K562 (cell line): ENCODE results near the gene AMBRA1. TPM values are rescaled to one million over a fixed set of nuclear protein-coding genes. Genes with fewer than 3 reads are reported as not detected.

Experiments
- BACH1 ChIP-seq: fragments of 200-800 bp; sonication (Bioruptor generic); IDR thresholded peaks from 2 replicates; pipeline ENCODE4 v1.6.1; 2016; ENCODE audit warnings: missing genetic modification characterization, missing compliant biosample characterization
- BRF1 ChIP-seq: IDR thresholded peaks from 3 replicates; pipeline ENCODE4 v1.6.1; 2011; ENCODE audit warnings: borderline replicate concordance, mild to moderate bottlenecking; ENCODE audit not compliant: insufficient read length; ENCODE audit errors: extremely low read depth
- CREM ChIP-seq: IDR thresholded peaks from 2 replicates; pipeline ENCODE4 v1.6.1; 2014; ENCODE audit warnings: antibody characterized with exemption, low read depth
- DMBX1 ChIP-seq: fragments of 250-450 bp; sonication (Bioruptor Pico); IDR thresholded peaks from 2 replicates; pipeline ENCODE4 v1.8.0; 2022; ENCODE audit warnings: inconsistent platforms, mild to moderate bottlenecking, moderate library complexity, borderline replicate concordance
- ETV1 ChIP-seq: fragments of 450-650 bp; conservative IDR thresholded peaks from 2 replicates; pipeline ENCODE4 v1.6.1; 2016; ENCODE audit warnings: missing genetic modification characterization, control low read depth, low read depth, missing compliant biosample characterization
- GTF2A2 ChIP-seq: IDR thresholded peaks from 2 replicates; pipeline ENCODE4 v1.6.1; 2016; ENCODE audit warnings: mild to moderate bottlenecking, missing genetic modification characterization, missing compliant biosample characterization
- LEF1 ChIP-seq: fragments of 450-650 bp; IDR thresholded peaks from 2 replicates; pipeline ENCODE4 v1.6.1; 2016; ENCODE audit warnings: mild to moderate bottlenecking
- MAFG ChIP-seq: fragments of 450-650 bp; conservative IDR thresholded peaks from 2 replicates; pipeline ENCODE4 v1.6.1; 2016; ENCODE audit warnings: missing genetic modification characterization, missing compliant biosample characterization
- MTF1 ChIP-seq: fragments of 250-450 bp; sonication (Bioruptor Pico); IDR thresholded peaks from 2 replicates; pipeline ENCODE4 v1.9.0; 2021; ENCODE audit warnings: moderate library complexity, mild to moderate bottlenecking, inconsistent platforms, borderline replicate concordance
- NBN ChIP-seq: fragments of 450-650 bp; IDR thresholded peaks from 2 replicates; pipeline ENCODE4 v1.6.1; 2016; ENCODE audit warnings: low read depth, mild to moderate bottlenecking
- RBBP5 ChIP-seq: fragments of 200-600 bp; sonication (generic); IDR thresholded peaks from 2 replicates; pipeline ENCODE4 v1.6.1; 2012; ENCODE audit warnings: borderline replicate concordance, mild to moderate bottlenecking, low read length, control low read depth, inconsistent platforms; ENCODE audit not compliant: insufficient read depth, poor library complexity, severe bottlenecking
- SRF ChIP-seq, 2 experiments: fragments of 250-450, 450-650 bp in 1 of 2; sonication (Bioruptor Pico) in 1 of 2; sonication (generic) in 1 of 2; formaldehyde crosslinking; IDR thresholded peaks; 2 replicates each; pipeline versions ENCODE4 v1.5.0 to v1.5.1; 2020 to 2022; ENCODE audit warnings: mild to moderate bottlenecking in 1 of 2, missing genetic modification reagents in 1 of 2
- STAG1 ChIP-seq: sonication (generic); formaldehyde crosslinking; IDR thresholded peaks from 2 replicates; pipeline ENCODE4 v1.5.0; 2020; ENCODE audit warnings: missing genetic modification reagents, borderline replicate concordance
- TCF7 ChIP-seq: sonication (generic); IDR thresholded peaks from 2 replicates; pipeline ENCODE4 v1.6.1; 2016; ENCODE audit warnings: antibody characterized with exemption, borderline replicate concordance
- TEAD4 ChIP-seq, 2 experiments: sonication (generic) in 1 of 2; formaldehyde crosslinking in 1 of 2; IDR thresholded peaks; 2 replicates each; pipeline versions ENCODE4 v1.6.1 to v1.8.0; 2012 to 2022; ENCODE audit warnings: borderline replicate concordance in 1 of 2, inconsistent platforms in 1 of 2, low read length in 1 of 2, mild to moderate bottlenecking in 1 of 2, missing genetic modification reagents in 1 of 2
- TFAM ChIP-seq: fragments of 250-450 bp; sonication (Bioruptor Pico); conservative IDR thresholded peaks from 2 replicates; pipeline ENCODE4 v1.5.0; 2021; ENCODE audit warnings: mild to moderate bottlenecking, moderate library complexity
- ZNF347 ChIP-seq: fragments of 450-650 bp; formaldehyde crosslinking; IDR thresholded peaks from 2 replicates; pipeline ENCODE4 v1.4.0; 2020; ENCODE audit warnings: low read depth, mild to moderate bottlenecking, moderate library complexity
- ZNF76 ChIP-seq: fragments of 250-450 bp; sonication (Bioruptor Pico); IDR thresholded peaks from 2 replicates; pipeline ENCODE4 v1.4.0; 2020; ENCODE audit warnings: mild to moderate bottlenecking, moderate library complexity, borderline replicate concordance
- polyA plus RNA-seq, 8 experiments: library from polyadenylated mRNA; depleted of rRNA in 4 of 8; stranded (reverse) in 5 of 8; unstranded in 3 of 8; fragments of >200 nt; fragmentation: Nextera tagmentation in 2 of 8; fragmentation: Illumina TruSeq in 1 of 8; extraction: Ambion mirVana in 2 of 8; extraction: Trizol in 1 of 8; gene quantifications; 2 replicates each; pipeline versions ENCODE4 v1.2.1 to v1.2.3, GENCODE V29; 2011 to 2014; ENCODE audit warnings: inconsistent platforms in 1 of 8, missing spikeins in 1 of 8
- total RNA-seq, 7 experiments: library from RNA; depleted of rRNA in 6 of 7; stranded (reverse); fragments of >200 nt in 6 of 7; fragmentation: Illumina TruSeq in 2 of 7; extraction: Trizol in 2 of 7; gene quantifications; 2 replicates each; pipeline versions ENCODE4 v1.2.1 to v1.2.3, GENCODE V29; 2011 to 2021; ENCODE audit warnings: low replicate concordance in 1 of 7
- TF ChIP-seq, protein P1 (sequence below): fragments of 250-450 bp; sonication (Bioruptor Pico); IDR thresholded peaks from 2 replicates; pipeline ENCODE4 v1.5.0; 2022; ENCODE audit warnings: mild to moderate bottlenecking
- TF ChIP-seq, protein P2 (sequence below): sonication (generic); formaldehyde crosslinking; IDR thresholded peaks from 2 replicates; pipeline ENCODE4 v1.5.0; 2020; ENCODE audit warnings: missing genetic modification reagents
- TF ChIP-seq, protein P3 (sequence below), 2 experiments: fragments of 450-650 bp in 1 of 2; sonication (generic) in 1 of 2; formaldehyde crosslinking; conservative IDR thresholded peaks; 2 replicates each; pipeline versions ENCODE4 v1.4.0 to v1.8.1; 2020 to 2022; ENCODE audit warnings: mild to moderate bottlenecking in 1 of 2, missing genetic modification reagents in 1 of 2
- TF ChIP-seq, protein P4 (sequence below): fragments of 250-450 bp; sonication (Bioruptor Pico); IDR thresholded peaks from 2 replicates; pipeline ENCODE4 v1.8.0; 2021; ENCODE audit warnings: mild to moderate bottlenecking, moderate library complexity

Gene AMBRA1
- total and polyA plus RNA-seq, 9 of the 15 experiments (the other 6 are each of a cell fraction or from before 2014, with no cell fraction given) = 0.15 to 24.5 (median 13.0) TPM

DNA sequence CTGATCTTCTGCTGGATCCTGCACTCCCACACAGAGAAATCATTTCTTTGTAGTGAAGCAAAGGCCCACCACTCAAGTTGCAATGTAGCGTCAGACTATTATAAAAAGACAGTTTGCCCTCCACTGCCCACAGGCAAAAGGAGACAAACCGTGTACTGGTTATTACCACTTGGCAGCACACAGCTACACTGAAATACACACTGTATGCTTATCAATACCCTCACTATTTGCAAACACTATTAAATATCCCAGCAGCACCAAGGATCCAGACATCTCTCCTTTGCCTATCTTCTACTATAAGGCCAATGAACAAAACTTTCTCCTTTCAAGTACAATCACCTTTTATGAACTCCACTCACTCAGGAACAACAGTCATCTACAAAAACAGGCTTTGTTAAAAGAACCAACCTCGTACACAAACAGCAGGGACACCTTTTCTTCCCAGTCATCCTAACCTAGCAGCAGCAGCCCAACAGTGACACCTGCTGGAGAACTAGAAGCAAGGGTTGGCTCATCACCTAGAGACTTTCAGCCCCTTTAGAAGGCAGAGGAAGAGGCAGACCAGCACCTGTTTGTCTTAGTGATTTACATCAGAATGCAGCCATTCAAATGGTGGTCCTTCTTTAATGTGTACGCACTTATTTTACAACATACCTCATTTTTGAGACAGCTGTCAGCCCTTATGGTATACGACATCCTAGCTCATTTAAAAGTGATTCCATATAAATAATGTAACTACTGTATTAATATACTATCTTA lies 56.1 kb downstream of the AMBRA1 start (continued):
- TF ChIP-seq LEF1 (peak; percentile 24; the same call in 1 of the 2 replicates), ZNF76 (CRISPR knock-in tag) (no peak), DMBX1 (CRISPR knock-in tag) (no peak), STAG1 (peak; percentile 62; the same call in 1 of the 2 replicates), SRF (CRISPR knock-in tag; IDR thresholded peaks at IDR 0.05) (no peak), BACH1 (tag) (no peak), MTF1 (CRISPR knock-in tag) (no peak), TCF7 (no peak), ZNF347 (CRISPR knock-in tag) (no peak), ETV1 (tag) (no peak), GTF2A2 (tag) (no peak), RBBP5 (no peak), BRF1 (no peak), TFAM (CRISPR knock-in tag) (no peak), CREM (0 out of 2 replicates have a peak, but pooled peaks have one; percentile 18), NBN (peak; percentile 59; the same call in 1 of the 2 replicates), MAFG (tag) (peak; percentile 72), TEAD4 (IDR thresholded peaks at IDR 0.05; ENCODE audit: low read length) (0 out of 2 replicates have a peak, but pooled peaks have one; percentile 19), TEAD4 (CRISPR knock-in tag; IDR thresholded peaks at IDR 0.05; ENCODE audit: borderline replicate concordance) (no peak)
- TF ChIP-seq, protein P1, sequence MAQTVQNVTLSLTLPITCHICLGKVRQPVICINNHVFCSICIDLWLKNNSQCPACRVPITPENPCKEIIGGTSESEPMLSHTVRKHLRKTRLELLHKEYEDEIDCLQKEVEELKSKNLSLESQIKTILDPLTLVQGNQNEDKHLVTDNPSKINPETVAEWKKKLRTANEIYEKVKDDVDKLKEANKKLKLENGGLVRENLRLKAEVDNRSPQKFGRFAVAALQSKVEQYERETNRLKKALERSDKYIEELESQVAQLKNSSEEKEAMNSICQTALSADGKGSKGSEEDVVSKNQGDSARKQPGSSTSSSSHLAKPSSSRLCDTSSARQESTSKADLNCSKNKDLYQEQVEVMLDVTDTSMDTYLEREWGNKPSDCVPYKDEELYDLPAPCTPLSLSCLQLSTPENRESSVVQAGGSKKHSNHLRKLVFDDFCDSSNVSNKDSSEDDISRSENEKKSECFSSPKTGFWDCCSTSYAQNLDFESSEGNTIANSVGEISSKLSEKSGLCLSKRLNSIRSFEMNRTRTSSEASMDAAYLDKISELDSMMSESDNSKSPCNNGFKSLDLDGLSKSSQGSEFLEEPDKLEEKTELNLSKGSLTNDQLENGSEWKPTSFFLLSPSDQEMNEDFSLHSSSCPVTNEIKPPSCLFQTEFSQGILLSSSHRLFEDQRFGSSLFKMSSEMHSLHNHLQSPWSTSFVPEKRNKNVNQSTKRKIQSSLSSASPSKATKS (CRISPR knock-in tag) = no peak
- TF ChIP-seq, protein P2, sequence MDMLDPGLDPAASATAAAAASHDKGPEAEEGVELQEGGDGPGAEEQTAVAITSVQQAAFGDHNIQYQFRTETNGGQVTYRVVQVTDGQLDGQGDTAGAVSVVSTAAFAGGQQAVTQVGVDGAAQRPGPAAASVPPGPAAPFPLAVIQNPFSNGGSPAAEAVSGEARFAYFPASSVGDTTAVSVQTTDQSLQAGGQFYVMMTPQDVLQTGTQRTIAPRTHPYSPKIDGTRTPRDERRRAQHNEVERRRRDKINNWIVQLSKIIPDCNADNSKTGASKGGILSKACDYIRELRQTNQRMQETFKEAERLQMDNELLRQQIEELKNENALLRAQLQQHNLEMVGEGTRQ (CRISPR knock-in tag) = no peak
- TF ChIP-seq, protein P3, sequence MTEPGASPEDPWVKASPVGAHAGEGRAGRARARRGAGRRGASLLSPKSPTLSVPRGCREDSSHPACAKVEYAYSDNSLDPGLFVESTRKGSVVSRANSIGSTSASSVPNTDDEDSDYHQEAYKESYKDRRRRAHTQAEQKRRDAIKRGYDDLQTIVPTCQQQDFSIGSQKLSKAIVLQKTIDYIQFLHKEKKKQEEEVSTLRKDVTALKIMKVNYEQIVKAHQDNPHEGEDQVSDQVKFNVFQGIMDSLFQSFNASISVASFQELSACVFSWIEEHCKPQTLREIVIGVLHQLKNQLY (CRISPR knock-in tag; conservative IDR thresholded peaks at IDR 0.05) = no peak
- TF ChIP-seq, protein P4, sequence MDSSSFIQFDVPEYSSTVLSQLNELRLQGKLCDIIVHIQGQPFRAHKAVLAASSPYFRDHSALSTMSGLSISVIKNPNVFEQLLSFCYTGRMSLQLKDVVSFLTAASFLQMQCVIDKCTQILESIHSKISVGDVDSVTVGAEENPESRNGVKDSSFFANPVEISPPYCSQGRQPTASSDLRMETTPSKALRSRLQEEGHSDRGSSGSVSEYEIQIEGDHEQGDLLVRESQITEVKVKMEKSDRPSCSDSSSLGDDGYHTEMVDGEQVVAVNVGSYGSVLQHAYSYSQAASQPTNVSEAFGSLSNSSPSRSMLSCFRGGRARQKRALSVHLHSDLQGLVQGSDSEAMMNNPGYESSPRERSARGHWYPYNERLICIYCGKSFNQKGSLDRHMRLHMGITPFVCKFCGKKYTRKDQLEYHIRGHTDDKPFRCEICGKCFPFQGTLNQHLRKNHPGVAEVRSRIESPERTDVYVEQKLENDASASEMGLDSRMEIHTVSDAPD = no peak
